VCaP (cell line): ENCODE data around the gene SHF.

Experiments used
- H3K27ac ChIP-seq: fragments of 450-650 bp; 2 replicates; pipeline ENCODE4 v1.5.1; 2017
- TF ChIP-seq, protein P1 (sequence below): fragments of 450-650 bp; conservative IDR thresholded peaks from 2 replicates; pipeline ENCODE4 v1.5.1; 2017; ENCODE audit warnings: mild to moderate bottlenecking, moderate library complexity

The SHF gene

DNA sequence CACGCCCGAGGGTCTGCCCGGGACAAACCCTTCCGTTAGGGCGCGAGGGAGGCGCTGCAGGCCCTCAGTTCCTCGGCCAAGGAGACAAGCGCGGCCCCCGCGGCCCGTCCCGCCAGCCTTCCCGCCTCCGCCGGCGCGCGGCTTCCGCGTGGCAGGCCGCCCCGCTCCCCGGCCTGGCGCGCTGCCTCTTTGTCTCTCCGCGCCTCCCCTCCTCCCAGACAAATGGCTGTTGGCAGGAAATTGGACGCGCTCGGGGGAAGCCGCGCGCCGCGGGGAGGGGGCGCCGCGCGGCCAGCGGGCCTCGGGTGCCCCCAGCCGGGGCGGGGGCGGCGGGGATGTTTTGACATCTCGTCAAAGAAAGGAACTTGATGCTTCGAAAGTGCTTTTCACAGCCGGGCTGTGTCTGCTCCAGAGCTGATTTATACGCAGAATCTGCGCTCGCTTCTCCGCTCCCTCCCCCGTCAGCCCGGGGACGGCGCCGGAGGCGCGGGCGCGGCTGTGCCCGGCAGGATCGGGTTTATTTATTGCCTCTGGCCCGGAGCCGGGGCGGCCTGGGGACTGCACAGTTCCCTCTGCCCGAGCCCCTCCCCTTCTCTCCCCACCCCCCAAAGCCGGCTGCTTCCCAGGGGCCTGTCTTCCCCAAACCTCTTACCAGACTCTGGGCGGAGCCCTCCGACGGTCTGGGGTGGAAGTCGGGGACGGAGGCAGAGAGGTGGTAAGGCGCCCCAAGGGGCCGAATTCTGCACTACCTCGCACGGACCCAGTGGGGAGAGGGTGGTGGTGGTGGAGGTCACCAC, 20.7 kb downstream of the SHF start:
- H3K27ac ChIP-seq = peak overlapping the region; percentile 95
- TF ChIP-seq, protein P1, sequence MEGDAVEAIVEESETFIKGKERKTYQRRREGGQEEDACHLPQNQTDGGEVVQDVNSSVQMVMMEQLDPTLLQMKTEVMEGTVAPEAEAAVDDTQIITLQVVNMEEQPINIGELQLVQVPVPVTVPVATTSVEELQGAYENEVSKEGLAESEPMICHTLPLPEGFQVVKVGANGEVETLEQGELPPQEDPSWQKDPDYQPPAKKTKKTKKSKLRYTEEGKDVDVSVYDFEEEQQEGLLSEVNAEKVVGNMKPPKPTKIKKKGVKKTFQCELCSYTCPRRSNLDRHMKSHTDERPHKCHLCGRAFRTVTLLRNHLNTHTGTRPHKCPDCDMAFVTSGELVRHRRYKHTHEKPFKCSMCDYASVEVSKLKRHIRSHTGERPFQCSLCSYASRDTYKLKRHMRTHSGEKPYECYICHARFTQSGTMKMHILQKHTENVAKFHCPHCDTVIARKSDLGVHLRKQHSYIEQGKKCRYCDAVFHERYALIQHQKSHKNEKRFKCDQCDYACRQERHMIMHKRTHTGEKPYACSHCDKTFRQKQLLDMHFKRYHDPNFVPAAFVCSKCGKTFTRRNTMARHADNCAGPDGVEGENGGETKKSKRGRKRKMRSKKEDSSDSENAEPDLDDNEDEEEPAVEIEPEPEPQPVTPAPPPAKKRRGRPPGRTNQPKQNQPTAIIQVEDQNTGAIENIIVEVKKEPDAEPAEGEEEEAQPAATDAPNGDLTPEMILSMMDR = peak; percentile 60

DNA sequence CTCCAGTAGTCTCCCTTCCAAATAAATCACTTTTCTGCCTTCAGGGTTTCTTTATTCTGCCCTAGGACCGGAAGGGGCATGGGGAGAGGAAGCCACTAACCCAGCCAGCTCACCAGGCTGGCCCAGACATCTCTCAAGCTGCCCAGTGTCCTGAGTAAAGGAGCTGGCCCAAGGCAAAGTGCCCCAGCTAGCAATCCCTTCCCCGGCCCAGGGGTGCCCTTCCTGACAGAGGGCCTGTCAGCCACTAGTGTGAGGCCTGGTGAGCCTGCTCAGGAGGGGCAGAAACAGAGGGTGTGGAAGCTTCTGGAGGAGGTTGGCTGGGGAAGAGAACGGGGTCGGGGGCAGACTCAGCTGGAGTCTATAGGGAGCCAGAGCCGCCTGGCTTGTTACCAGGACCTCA, 22.2 kb downstream of the SHF start:
- H3K27ac ChIP-seq = no peak overlapping the region

DNA sequence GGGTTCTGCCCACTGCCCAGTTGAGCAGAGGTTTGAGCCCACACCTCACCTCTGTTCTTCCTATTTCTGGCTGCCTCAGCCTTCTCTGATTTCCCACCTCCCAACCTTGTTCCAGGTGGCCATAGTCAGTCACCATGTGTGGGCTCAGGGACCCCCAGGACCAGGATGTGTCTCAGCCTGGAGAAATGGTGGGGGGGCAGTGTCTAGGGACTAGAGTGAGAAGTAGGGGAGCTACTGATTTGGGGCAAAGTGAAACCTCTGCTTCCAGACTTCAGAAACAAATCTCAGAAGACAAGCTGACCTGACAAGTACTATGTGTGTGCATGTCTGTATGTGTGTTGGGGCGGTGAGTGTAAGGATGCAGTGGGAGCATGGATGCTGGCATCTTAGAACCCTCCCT, 22.9 kb downstream of the SHF start:
- H3K27ac ChIP-seq = no peak overlapping the region
- TF ChIP-seq, protein P1 = no peak

More for the DNA sequence above, 22.2 kb downstream of the SHF start:
- TF ChIP-seq, protein P1 = no peak

DNA sequence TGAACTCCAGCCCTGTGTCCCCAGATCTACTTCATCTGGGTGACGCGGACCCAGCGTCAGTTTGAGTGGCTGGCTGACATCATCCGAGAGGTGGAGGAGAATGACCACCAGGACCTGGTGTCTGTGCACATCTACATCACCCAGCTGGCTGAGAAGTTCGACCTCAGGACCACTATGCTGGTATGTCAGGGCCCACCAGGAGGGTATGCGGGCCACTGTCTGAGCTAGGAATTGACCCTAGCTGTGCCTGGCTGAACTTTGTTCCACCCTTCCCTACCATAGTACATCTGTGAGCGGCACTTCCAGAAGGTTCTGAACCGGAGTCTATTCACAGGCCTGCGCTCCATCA, 24.3 kb downstream of the SHF start:
- TF ChIP-seq, protein P1 = no peak
- no peak overlapping the region for H3K27ac ChIP-seq

DNA sequence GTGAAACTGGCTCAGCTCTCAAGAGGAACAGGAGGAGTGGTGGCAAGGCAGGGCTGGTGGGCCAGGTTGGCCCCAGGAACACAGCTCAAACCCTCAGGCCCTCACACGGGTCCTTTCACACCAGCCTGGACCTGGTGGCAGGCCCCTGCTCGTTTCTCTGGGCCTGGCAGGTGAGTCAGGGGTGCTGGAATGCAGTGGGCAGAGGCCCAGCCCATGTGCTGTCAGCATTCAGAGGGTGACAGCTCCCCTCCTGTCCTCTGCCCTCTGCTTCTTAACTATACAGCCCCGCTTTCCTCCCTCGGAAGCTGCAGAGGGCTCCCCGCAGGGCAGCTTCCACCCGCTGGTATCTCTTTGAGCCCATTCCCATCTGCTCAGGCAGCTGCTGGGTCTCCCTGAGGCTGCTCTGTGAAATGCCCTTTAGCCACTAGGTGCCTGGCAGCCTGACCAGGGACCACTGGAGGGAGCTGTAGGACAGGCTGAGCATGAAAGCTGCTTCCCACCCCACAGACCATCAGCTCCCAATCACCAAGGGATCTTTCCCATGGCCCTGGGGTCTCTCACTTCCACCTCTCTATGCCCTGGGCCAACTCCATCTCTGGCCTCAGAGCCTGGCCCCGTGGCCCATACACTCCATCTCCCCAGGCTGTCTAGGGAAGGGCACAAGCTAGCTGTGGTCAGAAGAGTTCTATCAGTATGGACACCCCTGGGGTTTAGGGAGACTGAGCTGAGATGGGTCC, 24.8 kb downstream of the SHF start:
- TF ChIP-seq, protein P1 = peak; percentile 90
- no peak overlapping the region for H3K27ac ChIP-seq

DNA sequence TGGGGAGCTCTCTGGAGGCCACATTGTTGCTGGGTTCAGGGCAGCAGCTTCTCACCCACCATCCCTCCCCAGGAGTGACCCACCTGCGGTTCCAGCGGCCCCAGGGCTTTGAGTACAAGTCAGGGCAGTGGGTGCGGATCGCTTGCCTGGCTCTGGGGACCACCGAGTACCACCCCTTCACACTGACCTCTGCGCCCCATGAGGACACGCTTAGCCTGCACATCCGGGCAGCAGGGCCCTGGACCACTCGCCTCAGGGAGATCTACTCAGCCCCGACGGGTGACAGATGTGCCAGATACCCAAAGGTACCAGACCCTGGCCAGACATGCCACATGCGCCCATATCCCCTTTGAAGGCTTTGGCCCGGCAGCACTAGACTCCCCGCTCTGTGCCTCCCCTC, 26.1 kb downstream of the SHF start:
- TF ChIP-seq, protein P1 = no peak

DNA sequence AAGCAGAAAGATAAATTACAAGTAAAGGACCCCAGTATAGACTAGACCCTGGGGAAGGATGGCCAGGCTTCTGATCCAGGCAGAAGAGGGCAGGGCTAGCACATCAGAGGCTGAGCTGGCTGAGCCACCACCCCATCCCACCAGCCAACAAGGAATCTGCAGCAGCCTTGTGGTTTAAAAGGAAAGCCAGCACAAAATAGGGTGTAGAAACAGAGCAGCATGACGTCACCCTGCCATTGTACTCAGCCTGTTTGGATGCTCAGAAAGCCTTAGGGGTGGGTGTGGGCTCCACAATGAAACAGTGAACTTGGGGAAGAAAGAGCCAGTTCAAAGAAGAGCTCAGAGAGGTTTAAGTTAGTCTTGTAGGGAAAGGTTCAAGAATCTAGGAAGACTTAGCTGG, 29.8 kb downstream of the SHF start:
- TF ChIP-seq, protein P1 = no peak
- H3K27ac ChIP-seq = no peak overlapping the region

More for the DNA sequence above, 26.1 kb downstream of the SHF start:
- H3K27ac ChIP-seq = no peak overlapping the region
